Left kidney (tissue), 8 donors: ENCODE results near the gene DHDH. TPM values are rescaled to one million over a fixed set of nuclear protein-coding genes. Genes with fewer than 3 reads are reported as not detected.
"Not testable (repeated sequence)": the region's sequence is repeated elsewhere in the genome, so short reads cannot be mapped to it uniquely, and the experiment has no call there.

Experiments used
- DNase-seq: peaks from one replicate; pipeline ENCODE4 v3.0.0-alpha.2; 2013
- long read RNA-seq, 8 donors: transcript quantifications; one replicate each; lab custom pipeline, GENCODE V29; 2026
- polyA plus RNA-seq: library from polyadenylated mRNA; unstranded; fragments of 120-200 nt; gene quantifications from one replicate; pipeline ENCODE4 v1.2.1, GENCODE V29; 2013; ENCODE audit not compliant: insufficient read length

Gene DHDH
- 4.6 TPM for polyA plus RNA-seq
- long read RNA-seq, donor 1, transcript DHDH-201 (7 exons, 1,081 nt): major isoform, 8 of 8 reads
- long read RNA-seq, donor 1, partial matches to known transcripts: 0 of 8 reads
- long read RNA-seq, donor 1, other reads (novel, unspliced or antisense): 0 of 8 reads
- long read RNA-seq, donor 2, partial matches to known transcripts: 0 of 3 reads
- long read RNA-seq, donor 2, other reads (novel, unspliced or antisense): 0 of 3 reads
- long read RNA-seq, donor 3, partial matches to known transcripts: 0 of 4 reads
- long read RNA-seq, donor 3, other reads (novel, unspliced or antisense): 0 of 4 reads
- long read RNA-seq, donor 4: 0 reads
- long read RNA-seq, donor 5, transcript DHDH-201 (7 exons, 1,081 nt): major isoform, 10 of 11 reads
- long read RNA-seq, donor 5, partial matches to known transcripts: 0 of 11 reads
- long read RNA-seq, donor 5, other reads (novel, unspliced or antisense): 0 of 11 reads
- long read RNA-seq, donor 6, partial matches to known transcripts: 0 of 4 reads
- long read RNA-seq, donor 6, other reads (novel, unspliced or antisense): 0 of 4 reads
- long read RNA-seq, donor 7, transcript DHDH-201 (7 exons, 1,081 nt): major isoform, 10 of 10 reads
- long read RNA-seq, donor 7, partial matches to known transcripts: 0 of 10 reads
- long read RNA-seq, donor 7, other reads (novel, unspliced or antisense): 0 of 10 reads
- long read RNA-seq, donor 8, partial matches to known transcripts: 0 of 1 reads
- long read RNA-seq, donor 8, other reads (novel, unspliced or antisense): 0 of 1 reads

DNA sequence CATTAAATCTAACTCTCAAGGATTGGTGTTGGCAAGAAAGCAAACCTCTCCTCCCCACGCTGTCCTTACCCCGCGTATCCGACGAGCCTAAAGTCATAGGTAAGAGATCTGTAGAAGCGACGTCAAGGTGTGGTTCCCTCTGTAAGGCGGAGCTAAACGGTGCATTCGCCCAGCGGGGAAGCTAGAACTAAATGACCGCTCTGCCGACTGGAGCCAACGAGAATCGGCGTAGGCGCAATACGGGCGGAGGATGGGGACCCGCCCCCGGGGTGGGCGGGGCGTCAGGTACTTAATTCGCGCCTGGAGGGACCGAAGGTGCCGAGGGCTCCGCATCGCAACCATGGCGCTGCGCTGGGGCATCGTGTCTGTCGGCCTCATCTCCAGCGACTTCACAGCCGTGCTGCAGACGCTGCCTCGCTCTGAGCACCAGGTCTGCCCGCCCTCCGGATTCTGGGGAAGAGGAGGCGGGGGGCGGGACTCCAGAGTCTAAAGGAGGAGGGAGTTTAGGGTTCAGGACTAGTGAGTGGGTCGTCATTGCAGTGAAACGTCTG lies at the start of gene DHDH:
Gene DHDH, plus strand, starts transcription at position 318 of the 551 bp plus-strand sequence. Its CDS starts 23 bp downstream, at position 341.
- DNase-seq: peak; percentile 81

DNA sequence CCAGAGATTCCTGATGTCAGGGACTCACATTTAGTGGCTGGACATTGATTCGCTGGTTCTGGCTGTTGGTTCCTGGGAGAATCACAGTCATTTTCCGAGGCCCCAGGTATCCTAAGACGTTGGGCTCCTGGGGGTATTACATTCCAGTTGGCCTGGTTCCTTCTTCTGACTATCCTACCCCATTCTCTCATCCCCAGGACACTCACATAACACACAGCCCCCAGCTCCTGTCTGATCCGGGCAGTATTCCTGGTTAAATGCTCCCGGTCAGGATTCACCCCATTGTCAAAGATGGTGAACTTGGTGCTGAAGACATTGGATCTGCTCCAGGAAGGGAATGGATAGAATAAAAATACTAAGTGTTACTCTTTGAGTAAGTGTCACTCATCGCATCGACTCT lies 49.8 kb upstream of the DHDH start:
- DNase-seq: no peak

DNA sequence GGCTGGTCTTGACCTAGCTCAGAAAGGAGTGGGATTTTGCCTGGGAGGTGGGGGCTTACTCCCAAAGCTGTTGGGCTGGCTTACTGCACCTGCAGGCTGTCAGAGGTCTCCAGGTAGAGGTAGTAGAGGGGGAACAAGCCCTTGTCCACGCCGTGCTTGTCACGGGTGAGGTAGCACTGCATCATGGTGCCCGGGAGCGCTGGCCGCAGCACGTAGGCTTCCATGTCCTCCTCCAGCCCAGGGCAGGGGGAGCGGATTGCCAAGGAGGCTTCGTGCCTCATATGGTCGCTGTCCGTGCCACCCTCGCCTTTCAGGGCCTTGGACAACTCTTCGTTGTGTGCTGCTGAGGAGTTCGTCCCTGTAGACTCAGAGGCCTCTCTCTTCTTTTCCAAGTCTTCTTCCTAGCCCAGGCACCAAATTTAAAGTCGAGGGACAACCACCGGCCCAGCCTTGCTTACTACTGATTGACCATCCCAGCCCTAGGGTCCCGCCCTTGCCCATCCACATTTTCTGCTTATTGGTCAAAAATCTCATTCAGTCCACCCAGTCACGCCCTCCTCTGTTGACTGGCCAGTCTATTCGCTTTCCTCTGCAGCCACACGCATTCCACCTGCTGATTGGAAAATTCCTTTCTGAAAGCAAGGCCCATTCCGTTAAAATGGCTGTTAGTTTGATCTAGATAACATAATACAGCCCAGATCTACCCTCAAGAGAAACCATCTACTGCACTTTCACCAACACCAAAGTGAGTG lies 45.5 kb upstream of the DHDH start:
- DNase-seq: no peak

DNA sequence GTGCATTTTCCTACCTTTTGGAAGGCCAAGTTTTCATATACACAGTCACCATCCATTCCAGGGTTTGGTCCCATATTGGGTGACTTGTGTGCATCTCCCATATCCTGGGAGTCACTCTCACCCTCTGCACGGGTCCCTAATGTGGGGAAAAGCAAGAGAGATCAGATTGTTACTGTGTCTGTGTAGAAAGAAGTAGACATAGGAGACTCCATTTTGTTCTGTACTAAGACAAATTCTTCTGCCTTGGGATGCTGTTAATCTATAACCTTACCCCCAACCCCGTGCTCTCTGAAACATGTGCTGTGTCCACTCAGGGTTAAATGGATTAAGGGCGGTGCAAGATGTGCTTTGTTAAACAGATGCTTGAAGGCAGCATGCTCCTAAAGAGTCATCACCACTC lies 44.0 kb upstream of the DHDH start:
- not testable (repeated sequence) for DNase-seq

DNA sequence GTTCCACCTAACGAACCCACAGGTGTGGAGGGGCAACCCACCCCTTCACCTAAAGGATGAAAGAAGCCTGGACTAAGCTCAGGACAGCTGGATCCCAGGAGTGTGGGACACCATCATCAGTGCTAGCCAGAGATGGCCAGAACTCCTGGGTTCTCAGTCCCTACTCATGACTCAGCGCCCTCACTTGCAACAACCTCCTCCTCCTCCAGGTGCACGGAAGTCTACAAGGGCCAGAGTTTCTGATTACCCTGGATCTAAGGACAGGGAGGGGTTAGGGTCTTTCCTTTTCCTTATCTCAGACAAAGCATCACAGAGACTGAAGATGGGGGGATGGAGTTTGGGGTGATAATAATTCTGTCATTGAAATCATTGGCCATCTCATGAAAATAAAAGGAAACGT lies 42.9 kb upstream of the DHDH start:
- no peak for DNase-seq

DNA sequence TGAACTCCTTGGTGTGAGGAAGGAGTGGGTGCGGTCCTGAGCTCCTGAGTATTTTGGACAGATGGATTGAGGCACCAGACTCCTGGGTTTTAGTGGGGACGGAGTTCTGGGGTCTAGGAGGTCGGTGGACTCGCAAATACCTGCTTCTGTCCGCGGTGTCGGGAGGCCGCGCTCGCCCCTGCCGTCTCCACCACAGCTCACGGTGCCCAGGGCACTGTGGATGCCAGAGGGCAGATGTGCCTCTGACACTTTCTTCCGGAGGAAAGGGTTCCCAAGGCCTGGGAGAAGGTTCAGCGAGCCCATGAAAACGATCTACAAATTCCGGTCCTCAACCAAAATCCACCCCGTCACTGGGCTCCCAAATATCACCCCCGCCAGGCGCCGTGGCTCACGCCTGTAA lies 38.3 kb upstream of the DHDH start:
- DNase-seq: no peak

DNA sequence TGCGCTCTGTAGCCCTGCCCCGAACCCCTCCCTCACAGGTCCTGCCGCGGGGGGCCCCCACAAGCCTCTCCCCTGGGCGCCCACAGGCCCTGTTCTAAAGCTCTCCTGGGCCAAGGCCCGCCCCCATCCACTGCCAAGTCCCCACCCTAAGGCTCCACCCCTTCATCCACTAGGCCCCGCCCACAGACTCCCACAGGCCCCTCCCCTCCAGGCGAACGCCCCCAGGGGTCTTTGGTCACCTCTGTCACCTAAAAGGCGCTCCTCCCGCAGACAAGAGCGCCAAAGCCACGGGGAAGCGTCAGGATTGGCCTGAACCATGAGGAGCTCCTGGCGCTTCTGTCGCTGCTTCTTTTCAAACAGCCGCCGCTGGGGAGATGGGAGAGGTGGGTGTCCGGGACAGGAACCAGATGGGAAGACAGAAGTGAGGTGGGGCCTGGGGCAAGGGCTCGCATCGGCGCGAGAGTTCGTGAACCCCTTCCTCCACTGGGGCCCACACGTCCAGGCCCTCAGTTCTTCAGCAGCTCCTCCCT lies 37.2 kb upstream of the DHDH start:
- DNase-seq: no peak

DNA sequence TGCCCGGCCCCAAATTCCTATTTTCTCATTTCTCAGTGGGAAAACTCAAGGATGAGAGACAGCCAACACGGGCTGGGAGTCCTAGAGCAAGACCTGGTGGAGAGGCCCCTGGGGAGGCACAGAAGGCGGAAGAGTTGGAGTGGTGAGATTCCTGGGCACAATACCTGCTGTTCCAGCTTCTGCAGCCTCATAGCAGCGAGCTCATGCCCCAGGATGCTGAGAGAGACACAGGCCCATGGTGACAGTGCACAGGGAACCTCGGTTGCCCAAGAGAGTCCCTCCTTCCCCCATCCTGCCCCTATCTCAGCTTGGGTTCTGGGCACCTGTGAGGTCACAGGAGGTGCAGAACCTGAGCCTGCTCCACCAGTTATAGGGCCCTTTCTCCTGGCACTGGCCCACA lies 36.3 kb upstream of the DHDH start:
- DNase-seq: no peak

DNA sequence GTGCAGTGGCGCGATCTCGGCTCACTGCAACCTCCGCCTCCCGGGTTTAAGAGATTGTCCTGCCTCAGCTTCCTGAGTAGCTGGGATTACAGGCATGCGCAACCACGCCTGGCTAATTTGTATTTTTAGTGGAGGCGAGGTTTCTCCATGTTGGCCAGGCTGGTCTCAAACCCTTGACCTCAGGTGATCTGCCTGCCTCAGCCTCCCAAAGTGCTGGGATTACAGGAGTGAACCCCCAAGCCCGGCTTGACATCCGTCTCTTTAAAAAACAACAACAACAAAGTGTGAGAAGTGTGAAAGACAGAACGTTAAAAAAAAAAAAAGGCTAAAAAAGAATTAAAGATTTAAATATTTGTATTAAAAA lies 34.1 kb upstream of the DHDH start:
- not testable (repeated sequence) for DNase-seq

DNA sequence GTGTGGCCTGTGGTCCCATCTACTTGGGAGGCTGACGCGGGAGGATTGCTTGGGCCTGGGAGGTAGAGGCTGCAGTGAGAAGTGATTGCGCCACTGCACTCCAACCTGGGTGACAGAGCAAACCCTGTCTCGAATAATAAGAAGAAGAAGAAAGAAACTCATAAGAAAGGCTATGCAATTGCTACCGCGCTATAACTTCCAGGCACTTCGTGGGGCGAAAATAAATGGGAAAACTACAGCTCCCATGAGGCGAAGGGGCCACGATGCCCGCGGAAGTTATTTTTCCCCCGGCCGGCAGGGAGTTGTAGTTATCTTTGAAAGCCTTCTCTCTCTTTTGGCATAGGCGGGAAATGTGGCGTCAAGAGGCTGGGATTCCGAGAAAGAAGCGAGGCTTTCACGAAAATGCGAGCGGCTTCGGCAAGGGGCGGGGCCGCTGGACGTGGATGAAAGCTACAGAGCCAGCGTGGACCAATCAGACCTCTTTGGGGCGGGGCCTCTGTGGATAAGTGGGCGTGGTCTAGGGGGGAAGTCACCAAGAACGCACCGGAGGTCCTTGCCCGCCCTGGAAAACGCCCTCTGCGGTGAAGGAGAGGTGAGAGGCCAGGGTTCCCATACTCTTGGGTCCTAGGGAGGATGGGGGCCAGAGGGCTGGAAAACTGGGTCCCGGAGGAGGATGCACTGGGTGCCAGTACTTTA lies 33.6 kb upstream of the DHDH start, which contains the start of gene NUCB1:
Gene NUCB1, plus strand, starts transcription at position 532 of the 696 bp plus-strand sequence. CDS start 485 bp downstream, outside the sequence.
- peak; percentile 100 for DNase-seq

DNA sequence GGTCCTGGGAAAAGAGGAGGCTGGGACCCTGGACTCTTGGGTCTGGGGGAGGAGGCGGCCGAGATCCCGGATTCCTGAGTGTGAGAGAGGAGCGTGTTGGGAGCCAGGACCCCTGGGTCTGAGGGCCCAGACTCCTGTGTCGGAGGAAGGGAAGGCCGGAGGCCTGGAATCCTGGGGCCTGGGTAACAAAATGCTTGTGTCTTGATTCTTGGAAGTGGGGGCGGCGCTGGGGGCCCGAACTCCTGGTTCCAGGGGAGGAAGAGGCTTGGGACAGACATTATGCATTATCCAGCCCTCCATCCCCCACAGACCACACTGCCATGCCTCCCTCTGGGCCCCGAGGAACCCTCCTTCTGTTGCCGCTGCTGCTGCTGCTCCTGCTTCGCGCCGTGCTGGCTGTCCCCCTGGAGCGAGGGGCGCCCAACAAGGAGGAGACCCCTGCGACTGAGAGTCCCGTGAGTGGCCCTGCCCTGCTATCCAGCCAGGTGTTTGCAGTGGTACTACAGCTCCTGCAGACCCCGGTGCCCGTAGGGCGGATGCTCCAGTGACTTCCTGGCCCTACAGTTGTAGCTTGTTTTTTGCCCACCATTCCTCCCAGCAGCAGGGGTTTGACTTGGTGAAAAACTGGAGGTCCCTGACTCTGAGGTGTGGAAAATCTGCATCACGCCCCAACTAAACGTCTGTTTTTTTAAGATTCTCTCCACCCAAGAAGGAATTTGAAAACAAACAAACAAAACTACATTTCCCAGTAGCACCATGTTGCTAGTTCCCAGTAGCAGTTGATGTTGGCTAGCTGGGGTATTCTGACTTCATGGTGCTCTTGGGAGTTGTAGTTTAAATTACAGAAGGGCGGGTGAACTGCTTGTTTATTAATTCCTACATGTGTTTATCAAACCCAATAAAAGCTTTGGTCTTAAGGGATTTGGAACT lies 32.8 kb upstream of the DHDH start:
- DNase-seq: no peak

DNA sequence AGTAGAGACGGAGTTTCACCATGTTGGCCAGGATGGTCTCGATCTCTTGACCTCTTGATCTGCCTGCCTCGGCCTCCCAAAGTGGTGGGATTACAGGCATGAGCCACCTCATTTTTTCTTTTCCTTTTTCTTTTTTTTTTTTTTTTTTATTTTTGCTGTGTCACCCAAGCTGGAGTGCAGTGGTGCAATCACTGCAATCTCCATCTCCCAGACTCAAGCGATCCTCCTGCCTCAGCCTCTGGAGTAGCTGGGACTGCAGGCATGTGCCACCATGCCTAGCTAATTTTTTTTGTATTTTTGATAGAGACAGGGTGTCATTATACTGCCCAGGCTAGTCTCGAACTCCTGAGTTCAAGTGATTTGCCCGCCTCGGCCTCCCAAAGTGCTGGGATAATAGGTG lies 31.2 kb upstream of the DHDH start:
- not testable (repeated sequence) for DNase-seq

DNA sequence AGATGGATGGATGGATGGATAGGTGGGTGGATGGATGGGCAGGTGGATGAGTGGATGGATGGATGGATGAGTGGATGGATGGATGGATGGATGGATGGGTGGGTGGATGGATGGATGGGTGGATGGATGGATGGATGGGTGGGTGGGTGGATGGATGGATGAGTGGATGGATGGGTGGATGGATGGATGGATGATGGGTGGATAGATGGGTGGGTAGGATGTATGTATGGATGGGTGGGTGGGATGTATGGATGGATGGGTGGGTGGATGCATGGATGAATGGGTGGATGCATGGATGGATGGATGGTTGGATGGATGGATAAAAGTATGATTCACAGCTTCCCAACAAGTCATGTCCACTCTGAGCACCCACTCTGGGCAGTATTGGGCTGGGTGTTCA lies 29.7 kb upstream of the DHDH start:
- not testable (repeated sequence) for DNase-seq

DNA sequence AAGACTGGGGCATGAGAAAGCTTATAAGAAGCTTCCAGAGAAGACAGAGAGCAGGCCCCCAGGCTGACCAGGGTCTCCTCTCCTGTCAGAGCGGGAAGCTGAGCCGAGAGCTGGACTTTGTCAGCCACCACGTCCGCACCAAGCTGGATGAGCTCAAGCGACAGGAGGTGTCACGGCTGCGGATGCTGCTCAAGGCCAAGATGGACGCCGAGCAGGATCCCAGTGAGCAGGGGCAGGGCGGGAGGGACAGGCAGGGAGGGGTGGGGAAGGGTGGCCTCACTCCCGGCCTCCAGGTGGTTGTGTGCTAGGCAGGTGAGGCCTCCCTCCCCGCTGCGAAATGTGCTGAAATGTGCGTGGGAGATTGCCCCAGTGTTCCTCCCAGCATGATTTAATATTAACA lies 27.8 kb upstream of the DHDH start:
- DNase-seq: no peak

DNA sequence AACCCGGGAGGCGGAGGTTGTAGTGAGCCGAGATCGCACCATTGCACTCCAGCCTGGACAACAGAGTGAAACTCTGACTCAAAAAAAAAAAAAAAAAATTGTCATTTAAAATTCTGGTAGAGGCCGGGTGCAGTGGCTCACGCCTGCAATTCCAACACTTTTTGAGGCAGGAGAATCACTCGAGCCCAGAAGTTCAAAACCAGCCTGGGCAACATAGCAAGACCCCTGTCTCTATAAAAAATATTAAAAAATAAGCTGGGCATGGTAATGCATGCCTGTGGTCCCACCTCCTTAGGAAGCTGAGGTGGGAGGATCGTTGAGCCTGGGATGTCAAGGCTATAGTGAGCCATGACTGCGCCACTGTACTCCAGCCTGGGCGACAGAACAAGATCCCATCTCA lies 27.2 kb upstream of the DHDH start:
- DNase-seq: no peak

DNA sequence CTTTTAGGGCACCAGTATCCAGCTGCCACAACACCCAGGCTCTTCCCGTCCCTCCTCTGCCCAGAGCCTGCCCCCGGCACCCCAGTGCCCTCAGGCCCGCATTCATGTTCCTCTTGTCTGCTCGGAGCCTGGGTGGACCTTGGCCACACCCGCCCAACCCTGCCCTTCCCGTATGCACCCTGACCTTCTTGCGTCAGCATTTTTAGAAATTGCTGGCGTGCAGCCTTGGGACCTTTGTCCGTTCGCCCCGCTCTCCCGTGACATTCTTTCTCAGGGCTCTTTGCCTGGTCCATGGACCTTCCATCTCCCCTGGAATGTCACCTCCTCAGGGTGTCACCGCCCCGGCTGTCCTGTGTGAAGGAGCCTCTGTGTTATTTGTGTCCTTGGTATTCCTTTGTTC lies 25.8 kb upstream of the DHDH start:
- DNase-seq: no peak

DNA sequence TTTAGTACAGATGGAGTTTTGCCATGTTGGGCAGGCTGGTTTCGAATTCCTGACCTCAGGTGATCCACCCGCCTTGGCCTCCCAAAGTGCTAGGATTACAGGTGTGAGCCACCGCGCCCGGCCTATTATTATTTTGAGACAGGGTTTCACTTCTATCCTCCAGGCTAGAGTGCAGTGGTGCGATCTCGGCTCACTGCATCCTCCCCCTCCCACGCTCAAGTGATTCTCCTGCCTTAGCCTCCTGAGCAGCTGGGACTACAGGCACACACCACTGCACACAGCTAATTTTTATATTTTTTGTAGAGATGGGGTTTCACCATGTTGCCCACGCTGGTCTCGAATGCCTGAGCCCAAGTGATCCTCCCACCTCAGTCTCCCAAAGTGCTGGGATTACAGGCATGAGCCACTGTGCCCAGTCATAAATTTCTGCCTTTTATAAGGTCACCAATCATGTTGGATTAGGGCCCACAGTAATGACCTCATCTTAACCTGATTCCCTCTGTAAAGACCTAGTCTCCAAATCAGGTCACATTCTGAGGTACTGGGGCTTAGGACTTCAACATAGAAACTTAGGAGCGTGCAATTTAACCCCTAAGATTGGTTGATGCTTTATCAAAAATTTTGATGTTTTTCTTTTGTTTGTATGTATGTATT lies 23.9 kb upstream of the DHDH start:
- DNase-seq: not testable (repeated sequence)

DNA sequence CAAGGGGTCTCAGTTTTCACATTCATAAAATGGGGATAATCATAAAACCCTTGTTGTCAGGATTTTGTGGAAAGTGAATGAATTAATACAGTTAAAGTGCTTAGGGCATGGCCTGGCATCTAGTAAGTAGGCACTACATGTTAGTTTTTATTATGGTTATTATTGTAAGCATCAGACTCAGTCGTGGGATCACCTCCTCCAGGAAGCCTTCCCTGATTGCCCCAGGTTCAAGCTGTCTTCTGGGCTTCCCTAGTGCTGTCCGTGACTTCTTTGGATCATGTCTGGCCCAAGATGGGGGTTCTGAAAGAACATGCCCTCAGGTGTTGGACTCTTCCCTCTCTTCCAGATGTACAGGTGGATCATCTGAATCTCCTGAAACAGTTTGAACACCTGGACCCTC lies 22.7 kb upstream of the DHDH start:
- DNase-seq: no peak

DNA sequence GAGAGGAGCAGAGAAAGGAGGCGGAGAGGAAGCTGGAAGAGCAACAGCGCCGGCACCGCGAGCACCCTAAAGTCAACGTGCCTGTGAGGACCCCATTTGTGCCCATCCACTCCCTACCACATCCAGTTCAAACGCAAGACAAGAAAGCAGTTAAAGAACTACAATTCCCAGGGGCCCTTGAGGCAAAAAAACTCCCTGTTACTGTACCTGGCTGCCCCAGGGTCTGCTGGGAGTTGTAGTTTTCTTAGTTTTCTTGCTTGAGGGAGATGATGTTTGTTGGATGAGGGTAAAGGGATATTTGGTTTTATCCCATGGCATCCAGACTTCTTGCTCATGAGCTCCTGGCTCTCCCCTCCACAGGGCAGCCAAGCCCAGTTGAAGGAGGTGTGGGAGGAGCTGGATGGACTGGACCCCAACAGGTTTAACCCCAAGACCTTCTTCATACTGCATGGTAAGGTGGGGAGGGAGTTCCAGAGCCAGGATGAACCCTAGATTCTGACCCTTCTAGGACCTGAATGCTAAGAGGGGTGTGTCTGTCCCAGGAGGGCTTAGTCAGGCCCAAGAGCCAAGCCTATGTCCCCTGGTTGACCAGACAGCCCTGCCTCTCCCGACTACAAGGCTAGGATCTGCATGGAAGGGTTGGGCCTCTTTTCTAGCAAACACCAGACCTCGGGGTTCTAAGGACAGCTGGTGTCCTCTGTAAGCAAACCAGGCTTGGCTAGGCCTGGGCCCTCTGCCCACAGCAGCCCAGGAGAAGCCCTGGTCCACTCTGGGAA lies 20.2 kb upstream of the DHDH start:
- DNase-seq: no peak
